K562 (cell line): ENCODE measurements around the gene ZNF775.
"Not testable (repeated sequence)": the region's sequence is repeated elsewhere in the genome, so short reads cannot be mapped to it uniquely, and the experiment has no call there.

ENCODE experiments used
- ATF3 ChIP-seq, 2 experiments: fragments of 450-650 bp in 1 of 2; sonication (generic) in 1 of 2; formaldehyde crosslinking in 1 of 2; IDR thresholded peaks in 1 of 2; conservative IDR thresholded peaks in 1 of 2; 2 replicates each; pipeline versions ENCODE4 v1.6.1 to v1.8.1; 2016 to 2023; ENCODE audit warnings: mild to moderate bottlenecking in 2 of 2, moderate library complexity in 2 of 2, inconsistent platforms in 1 of 2, missing genetic modification reagents in 1 of 2
- FOXK1 ChIP-seq: sonication (generic); formaldehyde crosslinking; IDR thresholded peaks from 2 replicates; pipeline ENCODE4 v1.8.0; 2022; ENCODE audit warnings: missing genetic modification reagents, mild to moderate bottlenecking, borderline replicate concordance
- HNRNPLL ChIP-seq: fragments of 200-400 bp; formaldehyde crosslinking; IDR thresholded peaks from 2 replicates; pipeline ENCODE4 v1.6.1; 2017; ENCODE audit warnings: low read length, low read depth, mild to moderate bottlenecking; ENCODE audit not compliant: poor library complexity, severe bottlenecking
- HNRNPUL1 ChIP-seq: fragments of 200-400 bp; formaldehyde crosslinking; IDR thresholded peaks from 2 replicates; pipeline ENCODE4 v1.6.1; 2017; ENCODE audit warnings: low read length
- MAFK ChIP-seq: IDR thresholded peaks from 2 replicates; pipeline ENCODE4 v1.6.1; 2011; ENCODE audit warnings: low read length, improper control_type of control experiment
- POLR2G ChIP-seq: fragments of 200-400 bp; formaldehyde crosslinking; IDR thresholded peaks from 2 replicates; pipeline ENCODE4 v1.6.1; 2017; ENCODE audit warnings: low read depth, mild to moderate bottlenecking, antibody characterized with exemption, low read length, moderate library complexity
- SMARCC2 ChIP-seq: fragments of 450-650 bp; IDR thresholded peaks from 2 replicates; pipeline ENCODE4 v1.6.1; 2017; ENCODE audit warnings: antibody characterized with exemption, moderate library complexity, mild to moderate bottlenecking, low read depth
- SNAPC5 ChIP-seq: fragments of 250-450 bp; sonication (Bioruptor Pico); IDR thresholded peaks from 2 replicates; pipeline ENCODE4 v1.8.0; 2021; ENCODE audit warnings: moderate library complexity, mild to moderate bottlenecking, inconsistent platforms
- TAF7 ChIP-seq: fragments of 450-650 bp; IDR thresholded peaks from 2 replicates; pipeline ENCODE4 v1.6.1; 2016; ENCODE audit warnings: missing genetic modification characterization, missing compliant biosample characterization
- ZFP30 ChIP-seq: fragments of 250-450 bp; sonication (Bioruptor Pico); IDR thresholded peaks from 2 replicates; pipeline ENCODE4 v1.8.0; 2022; ENCODE audit warnings: moderate library complexity, mild to moderate bottlenecking, inconsistent platforms, borderline replicate concordance
- TF ChIP-seq, protein P1 (sequence below), 3 experiments: IDR thresholded peaks in 2 of 3; conservative IDR thresholded peaks in 1 of 3; 2 replicates each; pipeline ENCODE4 v1.5.1; 2011 to 2012; ENCODE audit warnings: low read length in 3 of 3, mild to moderate bottlenecking in 3 of 3, control low read depth in 2 of 3, improper control_type of control experiment in 1 of 3, inconsistent platforms in 1 of 3, low read depth in 1 of 3, mixed read lengths in 1 of 3, moderate library complexity in 1 of 3; ENCODE audit not compliant: insufficient read depth in 2 of 3

DNA sequence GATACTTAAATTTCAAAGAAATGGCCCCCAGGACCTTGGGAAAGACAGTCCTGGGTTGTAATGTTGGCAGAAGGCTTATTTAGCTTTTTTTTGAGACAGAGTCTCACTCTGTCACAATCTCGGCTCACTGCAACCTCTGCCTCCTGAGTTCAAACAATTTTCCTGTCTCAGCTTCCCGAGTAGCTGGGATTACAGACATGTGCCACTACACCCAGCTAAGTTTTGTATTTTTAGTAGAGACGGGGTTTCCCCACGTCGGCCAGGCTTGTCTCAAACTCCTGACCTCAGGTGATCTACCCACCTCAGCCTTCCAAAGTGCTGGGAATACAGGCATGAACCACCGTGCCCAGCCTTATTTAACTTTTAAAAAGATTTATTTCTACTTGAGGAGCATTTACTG lies 6.8 kb downstream of the ZNF775 start:
- not testable (repeated sequence) for TF ChIP-seq ATF3 (IDR thresholded peaks at IDR 0.05); ATF3 (CRISPR knock-in tag; conservative IDR thresholded peaks at IDR 0.05); FOXK1 (CRISPR knock-in tag); SMARCC2; POLR2G; HNRNPUL1; ZFP30 (CRISPR knock-in tag); TAF7 (tag); HNRNPLL; MAFK; SNAPC5 (CRISPR knock-in tag)
- TF ChIP-seq, protein P1, sequence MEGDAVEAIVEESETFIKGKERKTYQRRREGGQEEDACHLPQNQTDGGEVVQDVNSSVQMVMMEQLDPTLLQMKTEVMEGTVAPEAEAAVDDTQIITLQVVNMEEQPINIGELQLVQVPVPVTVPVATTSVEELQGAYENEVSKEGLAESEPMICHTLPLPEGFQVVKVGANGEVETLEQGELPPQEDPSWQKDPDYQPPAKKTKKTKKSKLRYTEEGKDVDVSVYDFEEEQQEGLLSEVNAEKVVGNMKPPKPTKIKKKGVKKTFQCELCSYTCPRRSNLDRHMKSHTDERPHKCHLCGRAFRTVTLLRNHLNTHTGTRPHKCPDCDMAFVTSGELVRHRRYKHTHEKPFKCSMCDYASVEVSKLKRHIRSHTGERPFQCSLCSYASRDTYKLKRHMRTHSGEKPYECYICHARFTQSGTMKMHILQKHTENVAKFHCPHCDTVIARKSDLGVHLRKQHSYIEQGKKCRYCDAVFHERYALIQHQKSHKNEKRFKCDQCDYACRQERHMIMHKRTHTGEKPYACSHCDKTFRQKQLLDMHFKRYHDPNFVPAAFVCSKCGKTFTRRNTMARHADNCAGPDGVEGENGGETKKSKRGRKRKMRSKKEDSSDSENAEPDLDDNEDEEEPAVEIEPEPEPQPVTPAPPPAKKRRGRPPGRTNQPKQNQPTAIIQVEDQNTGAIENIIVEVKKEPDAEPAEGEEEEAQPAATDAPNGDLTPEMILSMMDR (IDR thresholded peaks at IDR 0.05 in 2 of 3, conservative IDR thresholded peaks at IDR 0.05 in 1 of 3; ENCODE audit: insufficient read depth in 2 of 3, low read depth in 1 of 3, low read length in 3 of 3) = not testable (repeated sequence)
